GM12878 (cell line): ENCODE results near the gene NR2F1. TPM values are rescaled to one million over a fixed set of nuclear protein-coding genes. Genes with fewer than 3 reads are reported as not detected.

Source experiments
- ATAC-seq: fragments of 200-7000 bp; cut with Tn5 transposase; 3 replicates; pipeline ENCODE4 v1.9.1; 2020; ENCODE audit warnings: mild to moderate bottlenecking, moderate library complexity
- BruUV-seq: library from RNA; stranded (reverse); fragments of 400-500 nt; replicated peaks from 2 replicates; lab custom pipeline; 2021; lab: Mats Ljungman, UMichigan
- CTCF ChIA-PET: fragments of 300-600 bp; sonication (Branson Sonifier 250); formaldehyde crosslinking; extraction: SDS; loops from one replicate; lab custom pipeline; 2021; ENCODE audit warnings: inconsistent platforms; lab: Yijun Ruan, JAX
- POLR2A ChIA-PET: fragments of 350-600 bp; formaldehyde crosslinking; extraction: SDS; loops from one replicate; lab custom pipeline; 2021; ENCODE audit warnings: inconsistent platforms; lab: Charles Lee
- RAD21 ChIA-PET: fragments of 300-600 bp; sonication (Branson Sonifier 250); formaldehyde crosslinking; loops from one replicate; lab custom pipeline; 2023; ENCODE audit warnings: antibody characterized with exemption; ENCODE audit not compliant: unreplicated experiment; lab: Charles Lee
- SMC1A ChIA-PET: fragments of 300-600 bp; sonication (Branson Sonifier 250); formaldehyde crosslinking; loops from one replicate; lab custom pipeline; 2023; ENCODE audit not compliant: unreplicated experiment, uncharacterized antibody; lab: Charles Lee
- DNase-seq: peaks from one replicate; pipeline ENCODE4 v3.0.0-alpha.2; 2011; ENCODE audit warnings: low read depth, low spot score
- FAIRE-seq: peaks from 3 replicates; lab custom pipeline; 2011; peaks lifted over from hg19 to GRCh38; lab: Jason Lieb, UNC
- H2AFZ ChIP-seq: 2 replicates; pipeline ENCODE4 v1.6.0; 2011; ENCODE audit warnings: low read depth, low read length, control low read depth; ENCODE audit not compliant: control insufficient read depth
- H3K27ac ChIP-seq: 2 replicates; pipeline ENCODE4 v1.5.1; 2011; ENCODE audit warnings: control low read depth; ENCODE audit not compliant: control insufficient read depth, insufficient read depth
- H3K27me3 ChIP-seq, 2 experiments: replicated peaks in 1 of 2; 2 replicates each; pipeline versions ENCODE4 v1.6.0 to v1.6.1; 2011; ENCODE audit warnings: low read length in 1 of 2; ENCODE audit not compliant: control insufficient read depth in 2 of 2, insufficient read depth in 2 of 2
- H3K36me3 ChIP-seq, 2 experiments: 2 replicates each; pipeline ENCODE4 v1.5.1; 2011; ENCODE audit warnings: low read length in 1 of 2; ENCODE audit not compliant: control insufficient read depth in 2 of 2, insufficient read depth in 2 of 2
- H3K4me1 ChIP-seq: 2 replicates; pipeline ENCODE4 v1.6.1; 2011; ENCODE audit warnings: mild to moderate bottlenecking, low read length, moderate library complexity, mixed read lengths; ENCODE audit not compliant: control insufficient read depth, insufficient read depth
- H3K4me2 ChIP-seq: 2 replicates; pipeline ENCODE4 v1.6.0; 2011; ENCODE audit warnings: control low read depth; ENCODE audit not compliant: control insufficient read depth, insufficient read depth
- H3K4me3 ChIP-seq: fragments of 200-600 bp; sonication (generic); 2 replicates; pipeline ENCODE4 v1.5.1; 2016
- H3K79me2 ChIP-seq: 2 replicates; pipeline ENCODE4 v1.6.0; 2011; ENCODE audit warnings: low read length; ENCODE audit not compliant: control insufficient read depth, insufficient read depth
- H3K9ac ChIP-seq: 2 replicates; pipeline ENCODE4 v1.8.0; 2011; ENCODE audit warnings: low read length, control low read depth, mixed read lengths; ENCODE audit not compliant: control insufficient read depth, insufficient read depth
- H3K9me3 ChIP-seq: replicated peaks from 3 replicates; pipeline ENCODE4 v1.5.1; 2011; ENCODE audit warnings: mild to moderate bottlenecking, low read length; ENCODE audit not compliant: control insufficient read depth, insufficient read depth
- H4K20me1 ChIP-seq: 2 replicates; pipeline ENCODE4 v1.6.0; 2011; ENCODE audit not compliant: control insufficient read depth, insufficient read depth
- BMI1 ChIP-seq: fragments of 450-650 bp; IDR thresholded peaks from 2 replicates; pipeline ENCODE4 v1.6.1; 2016; ENCODE audit warnings: mild to moderate bottlenecking, moderate library complexity, borderline replicate concordance
- JUNB ChIP-seq: IDR thresholded peaks from 2 replicates; pipeline ENCODE4 v1.6.1; 2016; ENCODE audit warnings: antibody characterized with exemption, mild to moderate bottlenecking
- JUND ChIP-seq: IDR thresholded peaks from 2 replicates; pipeline ENCODE4 v1.6.1; 2012; ENCODE audit warnings: low read depth, mild to moderate bottlenecking, low read length, improper control_type of control experiment, moderate library complexity
- USF2 ChIP-seq: IDR thresholded peaks from 2 replicates; pipeline ENCODE4 v1.6.1; 2011; ENCODE audit warnings: low read depth, low read length, improper control_type of control experiment, borderline replicate concordance
- WGBS: methylation state at CpG from one replicate; pipeline ENCODE4 v1.1.6; 2016; ENCODE audit warnings: low lambda C conversion rate; ENCODE audit not compliant: insufficient replicate concordance, insufficient coverage; ENCODE audit errors: missing lambda C conversion rate; 5-methylcytosine and 5-hydroxymethylcytosine counted together
- in situ Hi-C: fragments of 300-500 bp; cut with MboI; formaldehyde crosslinking; loops from 9 replicates; pipeline ENCODE4 v1.14.3; 2018; ENCODE audit warnings: mixed read lengths
- intact Hi-C: fragments of 100-400 bp; cut with micrococcal nuclease; formaldehyde crosslinking; loops from one replicate; pipeline ENCODE4 v1.14.2; 2022; ENCODE audit not compliant: unreplicated experiment
- polyA plus RNA-seq, 11 experiments: library from polyadenylated mRNA; depleted of rRNA in 4 of 11; unstranded in 6 of 11; stranded (reverse) in 5 of 11; fragments of >200 nt; fragmentation: Nextera tagmentation in 4 of 11; fragmentation: Illumina TruSeq in 1 of 11; extraction: Ambion mirVana in 4 of 11; extraction: Trizol in 1 of 11; gene quantifications; 1 replicate in 1 of 11; 2 replicates in 10 of 11; pipeline versions ENCODE4 v1.2.1 to v1.2.3, GENCODE V29; 2011 to 2016; ENCODE audit warnings: inconsistent platforms in 2 of 11, missing spikeins in 2 of 11, low read depth in 1 of 11
- total RNA-seq, 4 experiments: library from RNA; depleted of rRNA in 3 of 4; stranded (reverse); fragments of >200 nt in 3 of 4; fragmentation: Illumina TruSeq in 1 of 4; extraction: Trizol in 1 of 4; gene quantifications; 2 replicates each; pipeline versions ENCODE4 v1.2.1 to v1.2.3, GENCODE V29; 2013 to 2021

The NR2F1 gene
- total and polyA plus RNA-seq, 10 of the 15 experiments (the other 5 are each of a cell fraction or from before 2014, with no cell fraction given) = 0.04 to 0.79 (median 0.36) TPM; not detected in 7

GRCh38 chr5:93622240-93622885 is 39.3 kb downstream of the NR2F1 start:
- no peak for FAIRE-seq

More at GRCh38 chr5:93622240-93622885, 39.3 kb downstream of the NR2F1 start:
- intact Hi-C loops = no loop called here
- SMC1A ChIA-PET = interaction anchor here (1.7 to 4.1 kb wide), 2 partner anchors 10 to 178 kb away, joined by 4 to 24 read pairs; no protein-coding TSS in a partner anchor
- no peaks in the 10 kb centered on the region for H3K27me3 ChIP-seq
- H3K79me2 ChIP-seq = no peaks in the 10 kb centered on the region
- POLR2A ChIA-PET = interaction anchor here (0.6 kb wide), 1 partner anchor 51 kb away, joined by 7 read pairs; no protein-coding TSS in a partner anchor
- no peaks in the 10 kb centered on the region for H3K9me3 ChIP-seq
- no peak overlapping the region for H3K4me3 ChIP-seq
- BruUV-seq = no TSS peak
- no peak overlapping the region for H3K27ac ChIP-seq
- H3K36me3 ChIP-seq = no peaks in the 10 kb centered on the region
- RAD21 ChIA-PET = interaction anchor here (1.4 kb wide), 1 partner anchor 53 kb away, joined by 4 read pairs; no protein-coding TSS in a partner anchor
- peak; percentile 51 for ATAC-seq
- no peaks in the 10 kb centered on the region for H4K20me1 ChIP-seq
- H3K4me2 ChIP-seq = no peak overlapping the region
- 77% methylated on average over 4 of the region's 4 CpGs for WGBS
- CTCF ChIA-PET = interaction anchor here (0.9 to 1.8 kb wide), 4 partner anchors 41 to 408 kb away, joined by 3 to 5 read pairs (median 4); no protein-coding TSS in a partner anchor
- TF ChIP-seq JUND (no peak), USF2 (no peak), JUNB (peak; percentile 35; the same call in 1 of the 2 replicates), BMI1 (peak; percentile 93)
- H3K4me1 ChIP-seq = peaks cover 3% of the 10 kb centered on the region; the same call in 1 of the 2 replicates
- no peak for DNase-seq
- in situ Hi-C loops = no loop called here
- no peak overlapping the region for H3K9ac ChIP-seq
- H2AFZ ChIP-seq = no peak overlapping the region
